ENCODE results near the gene USP7.
"Not testable (repeated sequence)": the region's sequence is repeated elsewhere in the genome, so short reads cannot be mapped to it uniquely, and the experiment has no call there.

Gene USP7

GRCh38 chr16:8886593-8887430, 76.9 kb downstream of the USP7 start:
- no peaks in the 10 kb centered on the region for H3K27me3 ChIP-seq (ENCODE audit: control insufficient read depth, insufficient read depth, low read length)

GRCh38 chr16:8885674-8886592, 77.8 kb downstream of the USP7 start:
- no peaks in the 10 kb centered on the region for H3K27me3 ChIP-seq (ENCODE audit: control insufficient read depth, insufficient read depth, low read length)
- H3K36me3 ChIP-seq (ENCODE audit: control insufficient read depth, insufficient read depth, low read length): peaks cover 30% of the 10 kb centered on the region
- H3K27ac ChIP-seq (ENCODE audit: low read depth, low read length): no peak overlapping the region
- H3K9ac ChIP-seq (ENCODE audit: low read length): no peak overlapping the region
- no peaks in the 10 kb centered on the region for H3K9me3 ChIP-seq (ENCODE audit: control insufficient read depth, insufficient read depth, low read depth, low read length)
- H3K4me1 ChIP-seq (ENCODE audit: control insufficient read depth, insufficient read depth, low read length): peaks cover 20% of the 10 kb centered on the region
- H3K4me3 ChIP-seq (ENCODE audit: low read depth, low read length): no peak overlapping the region

More at GRCh38 chr16:8886593-8887430, 76.9 kb downstream of the USP7 start:
- Histone ChIP-seq H3K4me3 (ENCODE audit: low read depth, low read length) (no peak overlapping the region), H3K4me1 (ENCODE audit: control insufficient read depth, insufficient read depth, low read length) (peaks cover 20% of the 10 kb centered on the region), H3K9me3 (ENCODE audit: control insufficient read depth, insufficient read depth, low read depth, low read length) (no peaks in the 10 kb centered on the region), H3K9ac (ENCODE audit: low read length) (no peak overlapping the region), H3K36me3 (ENCODE audit: control insufficient read depth, insufficient read depth, low read length) (peaks cover 39% of the 10 kb centered on the region), H3K27ac (ENCODE audit: low read depth, low read length) (no peak overlapping the region)

- Histone ChIP-seq H3K27me3 (ENCODE audit: control insufficient read depth, insufficient read depth, low read length) (no peaks in the 10 kb centered on the region), H3K27ac (ENCODE audit: low read depth, low read length) (no peak overlapping the region), H3K9ac (ENCODE audit: low read length) (no peak overlapping the region), H3K9me3 (ENCODE audit: control insufficient read depth, insufficient read depth, low read depth, low read length) (no peaks in the 10 kb centered on the region), H3K4me3 (ENCODE audit: low read depth, low read length) (no peak overlapping the region), H3K4me1 (ENCODE audit: control insufficient read depth, insufficient read depth, low read length) (peaks cover 31% of the 10 kb centered on the region), H3K36me3 (ENCODE audit: control insufficient read depth, insufficient read depth, low read length) (peaks cover 6% of the 10 kb centered on the region)
Observed at GRCh38 chr16:8882725-8883377, 80.9 kb downstream of the USP7 start.

- no peak within 1 kb of the TSS for H3K4me3 ChIP-seq (ENCODE audit: low read depth, low read length)
- H3K27ac ChIP-seq (ENCODE audit: low read depth, low read length): no peak within 1 kb of the TSS
- H3K36me3 ChIP-seq (ENCODE audit: control insufficient read depth, insufficient read depth, low read length): 0 out of 2 replicates have a peak, but pooled peaks cover under 1% of the 10 kb centered on the region
- H3K9me3 ChIP-seq (ENCODE audit: control insufficient read depth, insufficient read depth, low read depth, low read length): no peaks in the 10 kb centered on the region
- H3K4me1 ChIP-seq (ENCODE audit: control insufficient read depth, insufficient read depth, low read length): peaks cover 31% of the 10 kb centered on the region
- H3K27me3 ChIP-seq (ENCODE audit: control insufficient read depth, insufficient read depth, low read length): no peaks in the 10 kb centered on the region
- H3K9ac ChIP-seq (ENCODE audit: low read length): no peak within 1 kb of the TSS
Observed at GRCh38 chr16:8882041-8882617, 81.6 kb downstream of the USP7 start, which contains the start of gene LITAFD. Gene LITAFD (plus strand): TSS chr16:8882351. CDS start chr16:8884356, 2,005 bp downstream.

- H3K9ac ChIP-seq (ENCODE audit: low read length): no peak overlapping the region
- H3K9me3 ChIP-seq (ENCODE audit: control insufficient read depth, insufficient read depth, low read depth, low read length): no peaks in the 10 kb centered on the region
- no peak overlapping the region for H3K27ac ChIP-seq (ENCODE audit: low read depth, low read length)
- no peaks in the 10 kb centered on the region for H3K27me3 ChIP-seq (ENCODE audit: control insufficient read depth, insufficient read depth, low read length)
- no peaks in the 10 kb centered on the region for H3K36me3 ChIP-seq (ENCODE audit: control insufficient read depth, insufficient read depth, low read length)
- no peak overlapping the region for H3K4me3 ChIP-seq (ENCODE audit: low read depth, low read length)
- peaks cover 23% of the 10 kb centered on the region for H3K4me1 ChIP-seq (ENCODE audit: control insufficient read depth, insufficient read depth, low read length)
Observed at GRCh38 chr16:8880839-8881510, 82.7 kb downstream of the USP7 start.

GRCh38 chr16:8878523-8878911, 85.2 kb downstream of the USP7 start:
- peaks cover 11% of the 10 kb centered on the region for H3K4me1 ChIP-seq (ENCODE audit: control insufficient read depth, insufficient read depth, low read length)
- H3K27me3 ChIP-seq (ENCODE audit: control insufficient read depth, insufficient read depth, low read length): no peaks in the 10 kb centered on the region
- H3K4me3 ChIP-seq (ENCODE audit: low read depth, low read length): no peak overlapping the region
- H3K9ac ChIP-seq (ENCODE audit: low read length): no peak overlapping the region
- no peaks in the 10 kb centered on the region for H3K36me3 ChIP-seq (ENCODE audit: control insufficient read depth, insufficient read depth, low read length)
- no peaks in the 10 kb centered on the region for H3K9me3 ChIP-seq (ENCODE audit: control insufficient read depth, insufficient read depth, low read depth, low read length)
- H3K27ac ChIP-seq (ENCODE audit: low read depth, low read length): no peak overlapping the region

GRCh38 chr16:8877894-8878522, 85.7 kb downstream of the USP7 start:
- Histone ChIP-seq H3K4me3 (ENCODE audit: low read depth, low read length) (no peak overlapping the region), H3K9me3 (ENCODE audit: control insufficient read depth, insufficient read depth, low read depth, low read length) (no peaks in the 10 kb centered on the region), H3K27me3 (ENCODE audit: control insufficient read depth, insufficient read depth, low read length) (no peaks in the 10 kb centered on the region), H3K27ac (ENCODE audit: low read depth, low read length) (no peak overlapping the region), H3K36me3 (ENCODE audit: control insufficient read depth, insufficient read depth, low read length) (no peaks in the 10 kb centered on the region), H3K9ac (ENCODE audit: low read length) (no peak overlapping the region), H3K4me1 (ENCODE audit: control insufficient read depth, insufficient read depth, low read length) (peaks cover 11% of the 10 kb centered on the region)

GRCh38 chr16:8875317-8875716, 88.4 kb downstream of the USP7 start:
- not testable (repeated sequence) for H3K4me3 ChIP-seq (ENCODE audit: low read depth, low read length); H3K27me3 ChIP-seq (ENCODE audit: control insufficient read depth, insufficient read depth, low read length); H3K36me3 ChIP-seq (ENCODE audit: control insufficient read depth, insufficient read depth, low read length); H3K27ac ChIP-seq (ENCODE audit: low read depth, low read length); H3K9me3 ChIP-seq (ENCODE audit: control insufficient read depth, insufficient read depth, low read depth, low read length); H3K9ac ChIP-seq (ENCODE audit: low read length)
- peaks cover 11% of the 10 kb centered on the region for H3K4me1 ChIP-seq (ENCODE audit: control insufficient read depth, insufficient read depth, low read length)

GRCh38 chr16:8874388-8874787, 89.3 kb downstream of the USP7 start:
- Histone ChIP-seq H3K36me3 (ENCODE audit: control insufficient read depth, insufficient read depth, low read length) (no peaks in the 10 kb centered on the region), H3K9me3 (ENCODE audit: control insufficient read depth, insufficient read depth, low read depth, low read length) (no peaks in the 10 kb centered on the region), H3K4me1 (ENCODE audit: control insufficient read depth, insufficient read depth, low read length) (peaks cover 13% of the 10 kb centered on the region), H3K27me3 (ENCODE audit: control insufficient read depth, insufficient read depth, low read length) (no peaks in the 10 kb centered on the region), H3K27ac (ENCODE audit: low read depth, low read length) (no peak overlapping the region), H3K9ac (ENCODE audit: low read length) (no peak overlapping the region), H3K4me3 (ENCODE audit: low read depth, low read length) (no peak overlapping the region)

GRCh38 chr16:8873866-8874195, 89.9 kb downstream of the USP7 start:
- H3K27ac ChIP-seq (ENCODE audit: low read depth, low read length); H3K36me3 ChIP-seq (ENCODE audit: control insufficient read depth, insufficient read depth, low read length); H3K27me3 ChIP-seq (ENCODE audit: control insufficient read depth, insufficient read depth, low read length); H3K4me3 ChIP-seq (ENCODE audit: low read depth, low read length); H3K9ac ChIP-seq (ENCODE audit: low read length); H3K9me3 ChIP-seq (ENCODE audit: control insufficient read depth, insufficient read depth, low read depth, low read length): not testable (repeated sequence)
- H3K4me1 ChIP-seq (ENCODE audit: control insufficient read depth, insufficient read depth, low read length): peaks cover 13% of the 10 kb centered on the region

All from HUES6 (cell line).